ENCODE results near the gene PPP1R8. TPM values are rescaled to one million over a fixed set of nuclear protein-coding genes. Genes with fewer than 3 reads are reported as not detected.

The PPP1R8 gene
- total and polyA plus RNA-seq, 9 of the 15 experiments (the other 6 are each of a cell fraction or from before 2014, with no cell fraction given) = 16.2 to 107 (median 75.3) TPM

- CTCF ChIA-PET (ENCODE audit: low intra/inter-chr PET ratio) = no interaction called here
- 75% methylated on average over 6 of the region's 6 CpGs for WGBS (ENCODE audit: insufficient coverage, low coverage, missing lambda C conversion rate)
Measured at GRCh38 chr1:27811741-27812500, 18.7 kb upstream of the PPP1R8 start.

More at GRCh38 chr1:27811741-27812500, 18.7 kb upstream of the PPP1R8 start:
- no TSS peak for BruUV-seq (replicated peaks)
- in situ Hi-C loops (cut with MboI) (no loop called here), intact Hi-C loops (cut with micrococcal nuclease) (no loop called here)
- H3K9me1 ChIP-seq (ENCODE audit: control insufficient read depth, insufficient read depth, low read length) = no peaks in the 10 kb centered on the region
- FAIRE-seq = no peak
- H3K4me3 ChIP-seq = no peak overlapping the region
- peak; percentile 27 for TF ChIP-seq MEIS2 (IDR thresholded peaks at IDR 0.05; ENCODE audit: partially characterized antibody)
- TF ChIP-seq TCF15 (CRISPR knock-in tag; IDR thresholded peaks at IDR 0.05) = no peak
- TF ChIP-seq SMARCA5 (IDR thresholded peaks at IDR 0.05) = no peak
- TF ChIP-seq FOXK2 (conservative IDR thresholded peaks at IDR 0.05 in 1 of 2, IDR thresholded peaks at IDR 0.05 in 1 of 2; ENCODE audit: low read depth in 2 of 2) = no peak
- no peak for TF ChIP-seq ZNF407 (IDR thresholded peaks at IDR 0.05; ENCODE audit: low read depth)
- TF ChIP-seq XRCC5 (IDR thresholded peaks at IDR 0.05; ENCODE audit: low read depth, low read length) = no peak
- no peak for TF ChIP-seq SRSF3 (IDR thresholded peaks at IDR 0.05; ENCODE audit: insufficient read depth, low read length)
- TF ChIP-seq NFIC (IDR thresholded peaks at IDR 0.05) = no peak
- POLR2A ChIA-PET = interaction anchor here (1.2 kb wide), 1 partner anchor 17 kb away, joined by 6 read pairs; no protein-coding TSS in a partner anchor
- H3K9me3 ChIP-seq (replicated peaks; ENCODE audit: control insufficient read depth, insufficient read depth, low read depth, low read length) = no peaks in the 10 kb centered on the region
- no peaks in the 10 kb centered on the region for H4K20me1 ChIP-seq (replicated peaks; ENCODE audit: control insufficient read depth, insufficient read depth, low read length)
- no peaks in the 10 kb centered on the region for H3K4me1 ChIP-seq (replicated peaks in 1 of 2; ENCODE audit: control insufficient read depth in 2 of 2, insufficient read depth in 2 of 2, low read length in 2 of 2)
- H2AFZ ChIP-seq (ENCODE audit: low read depth, low read length) = no peak overlapping the region
- peaks cover 16% of the 10 kb centered on the region for H3K36me3 ChIP-seq (ENCODE audit: control insufficient read depth, insufficient read depth, low read length)
- H3K27me3 ChIP-seq (ENCODE audit: control insufficient read depth in 2 of 2, insufficient read depth in 2 of 2, low read length in 2 of 2) = no peaks in the 10 kb centered on the region
- H3K27ac ChIP-seq (ENCODE audit: extremely low read depth, low read depth, low read length) = no peak overlapping the region
- no peaks in the 10 kb centered on the region for H3K79me2 ChIP-seq (ENCODE audit: control insufficient read depth, insufficient read depth, low read length)
- H3K9ac ChIP-seq (ENCODE audit: insufficient read depth in 1 of 2, low read depth in 2 of 2, low read length in 2 of 2) = no peak overlapping the region
- no peak for DNase-seq (ENCODE audit: extremely low read depth in 1 of 4, low spot score in 3 of 4)
- no peak for ATAC-seq
- H3K4me2 ChIP-seq (ENCODE audit: insufficient read depth, low read length) = no peak overlapping the region

Data from K562 (cell line).